A549 (cell line): ENCODE measurements around the gene LSS. TPM values are rescaled to one million over a fixed set of nuclear protein-coding genes. Genes with fewer than 3 reads are reported as not detected.
"Not testable (repeated sequence)": the region's sequence is repeated elsewhere in the genome, so short reads cannot be mapped to it uniquely, and the experiment has no call there.

Experiments used
- ATAC-seq, 2 experiments: fragments of 200-7000 bp in 1 of 2; fragments of >200 bp in 1 of 2; cut with Nextera tagmentation in 1 of 2; cut with Tn5 transposase in 1 of 2; 3 replicates each; pipeline versions ENCODE4 v1.8.0 to v1.9.1; 2018 to 2020; ENCODE audit warnings: mild to moderate bottlenecking in 1 of 2, moderate library complexity in 1 of 2
- CTCF ChIA-PET: fragments of 300-600 bp; sonication (Branson Sonifier 250); formaldehyde crosslinking; extraction: SDS; loops from one replicate; lab custom pipeline; 2021; ENCODE audit warnings: antibody characterized with exemption, inconsistent platforms; lab: Yijun Ruan, JAX
- POLR2A ChIA-PET: fragments of 350-600 bp; formaldehyde crosslinking; extraction: SDS; loops from one replicate; lab custom pipeline; 2021; ENCODE audit warnings: antibody characterized with exemption, inconsistent platforms; lab: Yijun Ruan, JAX
- DNase-seq, 2 experiments: peaks; one replicate each; pipeline versions ENCODE4 v3.0.0 to v3.0.0-alpha.2; 2011 to 2016; ENCODE audit warnings: low read depth in 1 of 2, low spot score in 1 of 2
- FAIRE-seq: peaks from 2 replicates; lab custom pipeline; 2011; peaks lifted over from hg19 to GRCh38; lab: Jason Lieb, UNC
- H3K27ac ChIP-seq, 2 experiments: fragments of >200 bp; sonication (Bioruptor Twin); formaldehyde crosslinking; 3 replicates each; pipeline ENCODE4 v1.5.1; 2016 to 2017
- H3K4me1 ChIP-seq: fragments of >200 bp; sonication (Bioruptor Twin); formaldehyde crosslinking; 3 replicates; pipeline ENCODE4 v1.6.1; 2016
- H3K4me2 ChIP-seq: fragments of >200 bp; sonication (Bioruptor Twin); formaldehyde crosslinking; 3 replicates; pipeline ENCODE4 v1.6.1; 2016
- H3K4me3 ChIP-seq: fragments of >200 bp; sonication (Bioruptor Twin); formaldehyde crosslinking; 3 replicates; pipeline ENCODE4 v1.5.1; 2016
- H3K9me3 ChIP-seq: fragments of >200 bp; sonication (Bioruptor Twin); formaldehyde crosslinking; 3 replicates; pipeline ENCODE4 v1.6.1; 2016
- CEBPB ChIP-seq, 2 experiments: fragments of >200 bp in 1 of 2; sonication (Bioruptor Twin) in 1 of 2; formaldehyde crosslinking in 1 of 2; IDR thresholded peaks; 2 replicates each; pipeline ENCODE4 v1.6.1; 2012 to 2016
- CHD2 ChIP-seq: fragments of 150-350 bp; IDR thresholded peaks from 2 replicates; pipeline ENCODE4 v1.6.1; 2014; ENCODE audit warnings: low read length; ENCODE audit not compliant: partially characterized antibody
- CHD4 ChIP-seq: fragments of 200-600 bp; sonication (generic); IDR thresholded peaks from 2 replicates; pipeline ENCODE4 v1.6.1; 2016; ENCODE audit warnings: antibody characterized with exemption, mild to moderate bottlenecking, borderline replicate concordance
- EHF ChIP-seq: fragments of 250-450 bp; sonication (Bioruptor Pico); IDR thresholded peaks from 2 replicates; pipeline ENCODE4 v1.5.0; 2020; ENCODE audit warnings: mild to moderate bottlenecking
- EHMT2 ChIP-seq: fragments of 200-600 bp; sonication (generic); IDR thresholded peaks from 2 replicates; pipeline ENCODE4 v1.6.1; 2016; ENCODE audit warnings: antibody characterized with exemption, low read depth, mild to moderate bottlenecking, moderate library complexity
- FOXS1 ChIP-seq: fragments of 250-450 bp; sonication (Bioruptor Pico); IDR thresholded peaks from 2 replicates; pipeline ENCODE4 v1.5.0; 2020; ENCODE audit warnings: mild to moderate bottlenecking, moderate library complexity
- HOXA7 ChIP-seq: fragments of 250-450 bp; sonication (Bioruptor Pico); IDR thresholded peaks from 2 replicates; pipeline ENCODE4 v1.5.0; 2020; ENCODE audit warnings: mild to moderate bottlenecking, moderate library complexity
- HOXB5 ChIP-seq: fragments of 250-450 bp; sonication (Bioruptor Pico); IDR thresholded peaks from 2 replicates; pipeline ENCODE4 v1.5.0; 2020; ENCODE audit warnings: mild to moderate bottlenecking, moderate library complexity
- JUNB ChIP-seq: fragments of >200 bp; sonication (Bioruptor Twin); formaldehyde crosslinking; IDR thresholded peaks from 2 replicates; pipeline ENCODE4 v1.6.1; 2016
- NFE2L2 ChIP-seq: fragments of 150-350 bp; conservative IDR thresholded peaks from 2 replicates; pipeline ENCODE4 v1.6.1; 2014; ENCODE audit warnings: low read length
- NPAS2 ChIP-seq: fragments of 250-450 bp; sonication (Bioruptor Pico); IDR thresholded peaks from 2 replicates; pipeline ENCODE4 v1.8.0; 2022; ENCODE audit warnings: mild to moderate bottlenecking, moderate library complexity, borderline replicate concordance
- PHF8 ChIP-seq: fragments of 200-600 bp; sonication (generic); IDR thresholded peaks from 2 replicates; pipeline ENCODE4 v1.6.1; 2016; ENCODE audit warnings: low read depth, mild to moderate bottlenecking, antibody characterized with exemption, moderate library complexity, borderline replicate concordance
- POLR2AphosphoS2 ChIP-seq: conservative IDR thresholded peaks from 2 replicates; pipeline ENCODE4 v1.6.1; 2012; ENCODE audit warnings: low read length, improper control_type of control experiment, inconsistent platforms
- TFCP2L1 ChIP-seq: fragments of 250-450 bp; sonication (Bioruptor Pico); IDR thresholded peaks from 2 replicates; pipeline ENCODE4 v1.5.0; 2021; ENCODE audit warnings: mild to moderate bottlenecking
- TP53 ChIP-seq: fragments of 250-450 bp; sonication (Bioruptor Pico); IDR thresholded peaks from 2 replicates; pipeline ENCODE4 v1.5.0; 2021; ENCODE audit warnings: mild to moderate bottlenecking, moderate library complexity
- ZFP36 ChIP-seq: fragments of 450-650 bp; IDR thresholded peaks from 2 replicates; pipeline ENCODE4 v1.6.1; 2014; ENCODE audit warnings: borderline replicate concordance; ENCODE audit not compliant: partially characterized antibody
- ZNF302 ChIP-seq: fragments of 250-450 bp; sonication (Bioruptor Pico); IDR thresholded peaks from 2 replicates; pipeline ENCODE4 v1.9.0; 2021; ENCODE audit warnings: inconsistent platforms, mild to moderate bottlenecking, moderate library complexity
- ZSCAN20 ChIP-seq: fragments of 250-450 bp; sonication (Bioruptor Pico); IDR thresholded peaks from 2 replicates; pipeline ENCODE4 v1.8.0; 2022; ENCODE audit warnings: mild to moderate bottlenecking, moderate library complexity
- WGBS: methylation state at CpG from one replicate; pipeline ENCODE4 v1.1.6; 2017; ENCODE audit errors: missing lambda C conversion rate; 5-methylcytosine and 5-hydroxymethylcytosine counted together
- polyA plus RNA-seq, 4 experiments: library from polyadenylated mRNA; depleted of rRNA in 3 of 4; stranded (reverse); fragments of >200 nt; fragmentation: RNase III in 1 of 4; extraction: RNeasy Plus Mini Kit Qiagen cat#74134 plus additional on column Dnase treatment in 1 of 4; gene quantifications; 2 replicates in 3 of 4; 3 replicates in 1 of 4; pipeline ENCODE4 v1.2.3, GENCODE V29; 2011 to 2017
- TF ChIP-seq, protein P1 (sequence below): fragments of 250-450 bp; sonication (Bioruptor Pico); IDR thresholded peaks from 2 replicates; pipeline ENCODE4 v1.5.0; 2020; ENCODE audit warnings: low read depth, mild to moderate bottlenecking, moderate library complexity
- TF ChIP-seq, protein P2 (sequence below): fragments of 250-450 bp; sonication (Bioruptor Pico); IDR thresholded peaks from 2 replicates; pipeline ENCODE4 v1.5.0; 2021; ENCODE audit warnings: mild to moderate bottlenecking, moderate library complexity, borderline replicate concordance
- TF ChIP-seq, protein P3 (sequence below): fragments of 450-650 bp; IDR thresholded peaks from 2 replicates; pipeline ENCODE4 v1.6.1; 2014; ENCODE audit warnings: antibody characterized with exemption

LSS gene
- polyA plus RNA-seq, 2 of the 4 experiments (the other 2 are of a cell fraction) = 9.5 to 22.0 TPM

DNA sequence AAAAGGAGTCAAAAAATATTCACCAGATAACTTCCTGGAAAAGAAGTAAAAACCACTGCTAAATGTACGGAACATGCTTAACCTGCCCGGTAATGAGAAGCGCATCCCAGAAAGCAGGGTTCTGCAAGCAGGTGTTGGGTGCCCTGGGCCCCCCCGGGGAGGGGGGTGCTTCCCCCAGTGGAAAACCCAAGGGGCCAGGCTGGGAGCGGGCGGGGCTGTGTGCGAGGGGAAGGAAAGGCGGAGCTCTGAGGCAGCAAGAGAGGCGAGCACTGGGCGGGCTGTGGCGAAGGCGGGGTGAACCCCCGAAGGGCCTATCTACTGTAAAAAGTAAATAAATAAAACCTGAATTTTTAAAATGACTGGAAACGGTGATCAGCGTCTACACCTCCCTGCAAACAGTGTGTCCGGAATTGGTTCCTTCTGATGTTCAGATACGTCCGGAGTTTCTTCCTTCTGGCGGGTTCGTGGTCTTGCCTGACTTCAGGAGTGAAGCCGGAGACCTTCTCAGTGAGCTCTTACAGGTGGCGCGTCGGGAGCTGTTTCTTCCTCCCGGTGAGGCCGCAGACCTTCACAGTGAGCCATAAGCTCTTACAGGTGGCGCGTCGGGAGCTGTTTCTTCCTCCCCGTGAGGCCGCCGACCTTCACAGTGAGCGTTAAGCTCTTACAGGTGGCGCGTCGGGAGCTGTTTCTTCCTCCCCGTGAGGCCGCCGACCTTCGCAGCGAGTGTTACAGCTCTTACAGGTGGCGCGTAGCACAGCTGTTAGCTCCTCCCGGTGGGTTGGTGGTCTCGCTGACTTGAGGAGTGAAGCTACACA is 86.6 kb downstream of the LSS start (continued):
- no peak for TF ChIP-seq NPAS2 (CRISPR knock-in tag)
- TF ChIP-seq JUNB = no peak

DNA sequence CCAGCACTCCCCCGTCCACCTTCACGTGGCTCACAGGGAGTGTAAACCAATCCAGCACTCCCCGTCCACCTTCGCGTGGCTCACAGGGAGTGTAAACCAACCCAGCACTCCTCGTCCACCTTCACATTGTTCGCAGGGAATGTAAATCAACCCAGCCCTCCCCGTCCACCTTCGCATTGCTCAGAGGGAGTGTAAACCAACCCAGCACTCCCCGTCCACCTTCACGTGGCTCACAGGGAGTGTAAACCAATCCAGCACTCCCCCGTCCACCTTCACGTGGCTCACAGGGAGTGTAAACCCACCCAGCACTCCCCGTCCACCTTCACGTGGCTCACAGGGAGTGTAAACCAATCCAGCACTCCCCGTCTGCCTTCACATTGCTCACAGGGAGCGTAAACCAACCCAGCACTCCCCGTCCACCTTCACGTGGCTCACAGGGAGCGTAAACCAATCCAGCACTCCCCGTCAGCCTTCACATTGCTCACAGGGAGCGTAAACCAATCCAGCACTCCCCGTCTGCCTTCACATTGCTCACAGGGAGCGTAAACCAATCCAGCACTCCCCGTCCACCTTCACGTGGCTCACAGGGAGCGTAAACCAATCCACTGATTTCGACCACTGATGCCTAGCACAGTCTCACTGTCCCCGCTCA is 88.1 kb downstream of the LSS start:
- ATAC-seq, H3K9me3 ChIP-seq, H3K4me1 ChIP-seq, H3K27ac ChIP-seq, POLR2A ChIA-PET, H3K4me3 ChIP-seq, H3K4me2 ChIP-seq, DNase-seq, FAIRE-seq: not testable (repeated sequence)
- 51% methylated on average over 29 of the region's 29 CpGs for WGBS
- CTCF ChIA-PET = interaction anchor here (0.7 kb wide), 1 partner anchor 9 kb away, joined by 3 read pairs; no protein-coding TSS in a partner anchor

DNA sequence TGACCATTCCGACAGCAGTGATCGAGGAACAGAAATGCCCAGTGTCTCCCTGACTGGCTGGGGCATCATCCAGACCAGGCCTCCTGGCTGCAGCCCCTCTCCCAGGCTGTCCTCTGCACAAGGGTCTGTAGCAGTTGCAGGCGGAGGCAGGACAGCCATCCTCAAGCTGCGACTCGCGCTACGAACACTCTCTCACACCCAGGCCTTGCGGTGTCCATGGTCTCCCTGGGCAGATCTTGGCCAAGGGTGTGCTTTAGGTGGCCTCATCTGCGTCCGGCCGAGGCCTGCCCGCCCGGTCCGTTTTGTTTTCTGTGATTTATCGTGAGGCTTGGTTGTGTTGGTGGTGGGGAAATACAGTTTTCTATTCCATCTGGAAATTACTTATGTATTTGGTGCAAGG is 88.9 kb downstream of the LSS start:
- POLR2A ChIA-PET = no interaction called here
- Histone ChIP-seq H3K4me3 (no peak overlapping the region), H3K4me2 (no peak overlapping the region), H3K4me1 (no peaks in the 10 kb centered on the region), H3K27ac (no peak overlapping the region)
- DNase-seq (no peak), FAIRE-seq (no peak)
- TF ChIP-seq CHD2 (no peak), PHF8 (no peak), CHD4 (no peak), NPAS2 (CRISPR knock-in tag) (no peak), TFCP2L1 (CRISPR knock-in tag) (no peak), POLR2AphosphoS2 (no peak), EHF (CRISPR knock-in tag) (no peak), CEBPB (IDR thresholded peaks at IDR 0.05) (no peak), ZNF302 (CRISPR knock-in tag) (no peak), HOXA7 (no peak), EHMT2 (no peak), TP53 (CRISPR knock-in tag) (no peak), ZFP36 (no peak), ZSCAN20 (CRISPR knock-in tag) (no peak), NFE2L2 (no peak), HOXB5 (CRISPR knock-in tag) (no peak), FOXS1 (CRISPR knock-in tag) (no peak)
- TF ChIP-seq, protein P1, sequence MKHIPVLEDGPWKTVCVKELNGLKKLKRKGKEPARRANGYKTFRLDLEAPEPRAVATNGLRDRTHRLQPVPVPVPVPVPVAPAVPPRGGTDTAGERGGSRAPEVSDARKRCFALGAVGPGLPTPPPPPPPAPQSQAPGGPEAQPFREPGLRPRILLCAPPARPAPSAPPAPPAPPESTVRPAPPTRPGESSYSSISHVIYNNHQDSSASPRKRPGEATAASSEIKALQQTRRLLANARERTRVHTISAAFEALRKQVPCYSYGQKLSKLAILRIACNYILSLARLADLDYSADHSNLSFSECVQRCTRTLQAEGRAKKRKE (CRISPR knock-in tag) = no peak
- TF ChIP-seq, protein P2, sequence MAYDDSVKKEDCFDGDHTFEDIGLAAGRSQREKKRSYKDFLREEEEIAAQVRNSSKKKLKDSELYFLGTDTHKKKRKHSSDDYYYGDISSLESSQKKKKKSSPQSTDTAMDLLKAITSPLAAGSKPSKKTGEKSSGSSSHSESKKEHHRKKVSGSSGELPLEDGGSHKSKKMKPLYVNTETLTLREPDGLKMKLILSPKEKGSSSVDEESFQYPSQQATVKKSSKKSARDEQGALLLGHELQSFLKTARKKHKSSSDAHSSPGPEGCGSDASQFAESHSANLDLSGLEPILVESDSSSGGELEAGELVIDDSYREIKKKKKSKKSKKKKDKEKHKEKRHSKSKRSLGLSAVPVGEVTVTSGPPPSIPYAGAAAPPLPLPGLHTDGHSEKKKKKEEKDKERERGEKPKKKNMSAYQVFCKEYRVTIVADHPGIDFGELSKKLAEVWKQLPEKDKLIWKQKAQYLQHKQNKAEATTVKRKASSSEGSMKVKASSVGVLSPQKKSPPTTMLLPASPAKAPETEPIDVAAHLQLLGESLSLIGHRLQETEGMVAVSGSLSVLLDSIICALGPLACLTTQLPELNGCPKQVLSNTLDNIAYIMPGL (CRISPR knock-in tag) = no peak
- TF ChIP-seq, protein P3, sequence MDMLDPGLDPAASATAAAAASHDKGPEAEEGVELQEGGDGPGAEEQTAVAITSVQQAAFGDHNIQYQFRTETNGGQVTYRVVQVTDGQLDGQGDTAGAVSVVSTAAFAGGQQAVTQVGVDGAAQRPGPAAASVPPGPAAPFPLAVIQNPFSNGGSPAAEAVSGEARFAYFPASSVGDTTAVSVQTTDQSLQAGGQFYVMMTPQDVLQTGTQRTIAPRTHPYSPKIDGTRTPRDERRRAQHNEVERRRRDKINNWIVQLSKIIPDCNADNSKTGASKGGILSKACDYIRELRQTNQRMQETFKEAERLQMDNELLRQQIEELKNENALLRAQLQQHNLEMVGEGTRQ = no peak
- TF ChIP-seq, all 56 proteins: peak for 0
- no peak for ATAC-seq
- H3K9me3 ChIP-seq = no peaks in the 10 kb centered on the region
- WGBS = 86% methylated on average over 13 of the region's 15 CpGs
- CTCF ChIA-PET = interaction anchor here (0.7 kb wide), 1 partner anchor 1469 kb away, joined by 3 read pairs; no protein-coding TSS in a partner anchor
